GM18502 (cell line): ENCODE data around the gene COL5A2.

Source experiments
- ATAC-seq: cut with Tn5 transposase; IDR thresholded peaks from one replicate; pipeline ENCODE4 v1.9.1; 2021; ENCODE audit warnings: mild to moderate bottlenecking; ENCODE audit not compliant: unreplicated experiment, poor library complexity

Gene COL5A2

GRCh38 chr2:189151906-189152305, 27.7 kb downstream of the COL5A2 start:
- no peak for ATAC-seq

GRCh38 chr2:189150033-189150432, 29.5 kb downstream of the COL5A2 start:
- no peak for ATAC-seq

- ATAC-seq, result no peak
These were observed 31.6 kb downstream of the COL5A2 start for GRCh38 chr2:189147989-189148388.

GRCh38 chr2:189147361-189147760, 32.2 kb downstream of the COL5A2 start:
- no peak for ATAC-seq

- ATAC-seq, result no peak
These were observed 33.0 kb downstream of the COL5A2 start for GRCh38 chr2:189146553-189146952.

- no peak for ATAC-seq
These were observed 34.8 kb downstream of the COL5A2 start for GRCh38 chr2:189144700-189145211.

- ATAC-seq, result no peak
These were observed 35.6 kb downstream of the COL5A2 start for GRCh38 chr2:189143925-189144324.

- peak; percentile 99 for ATAC-seq
These were observed 36.4 kb downstream of the COL5A2 start for GRCh38 chr2:189142893-189143759.

- ATAC-seq, result no peak
These were observed 40.8 kb downstream of the COL5A2 start for GRCh38 chr2:189138800-189139199.

GRCh38 chr2:189137519-189137918, 42.0 kb downstream of the COL5A2 start:
- ATAC-seq, result no peak

GRCh38 chr2:189134485-189134884, 45.1 kb downstream of the COL5A2 start:
- ATAC-seq, result no peak

GRCh38 chr2:189131991-189132390, 47.6 kb downstream of the COL5A2 start:
- no peak for ATAC-seq

- no peak for ATAC-seq
These were observed 49.6 kb downstream of the COL5A2 start for GRCh38 chr2:189129971-189130370.

- no peak for ATAC-seq
These were observed 50.6 kb downstream of the COL5A2 start for GRCh38 chr2:189128970-189129369.

- ATAC-seq, result no peak
These were observed 51.8 kb downstream of the COL5A2 start for GRCh38 chr2:189127756-189128155.

- no peak for ATAC-seq
These were observed 54.4 kb downstream of the COL5A2 start for GRCh38 chr2:189125195-189125594.

GRCh38 chr2:189124175-189124574, 55.4 kb downstream of the COL5A2 start:
- no peak for ATAC-seq

- no peak for ATAC-seq
These were observed 61.2 kb downstream of the COL5A2 start for GRCh38 chr2:189118386-189118785.

- ATAC-seq, result no peak
These were observed 62.6 kb downstream of the COL5A2 start for GRCh38 chr2:189116979-189117378.

- no peak for ATAC-seq
These were observed 63.5 kb downstream of the COL5A2 start for GRCh38 chr2:189116087-189116486.

GRCh38 chr2:189115126-189115525, 64.4 kb downstream of the COL5A2 start:
- no peak for ATAC-seq

GRCh38 chr2:189113963-189114362, 65.6 kb downstream of the COL5A2 start:
- ATAC-seq, result no peak
